Mesothelial cell of epicardium (in vitro differentiated cells): Measurements from ENCODE around the gene LEFTY1. TPM values are rescaled to one million over a fixed set of nuclear protein-coding genes. Genes with fewer than 3 reads are reported as not detected.
"Not testable (repeated sequence)": the region's sequence is repeated elsewhere in the genome, so short reads cannot be mapped to it uniquely, and the experiment has no call there.

Source experiments
- DNase-seq, 2 experiments: peaks; one replicate each; pipeline ENCODE4 v3.0.0; 2021; ENCODE audit warnings: low spot score in 2 of 2; ENCODE audit not compliant: unreplicated experiment in 2 of 2
- H3K27ac Mint-ChIP-seq: 2 replicates; pipeline ENCODE4 v1.8.0; 2021; ENCODE audit warnings: mixed read lengths
- H3K27me3 Mint-ChIP-seq: 2 replicates; pipeline ENCODE4 v1.8.0; 2021; ENCODE audit warnings: low read depth, mixed read lengths
- H3K36me3 Mint-ChIP-seq: 2 replicates; pipeline ENCODE4 v1.8.0; 2021; ENCODE audit warnings: mixed read lengths
- H3K4me1 Mint-ChIP-seq: 2 replicates; pipeline ENCODE4 v1.8.0; 2021; ENCODE audit warnings: mixed read lengths
- H3K4me3 Mint-ChIP-seq: 2 replicates; pipeline ENCODE4 v1.8.0; 2021; ENCODE audit warnings: mild to moderate bottlenecking, moderate library complexity, mixed read lengths
- H3K9me3 Mint-ChIP-seq: 2 replicates; pipeline ENCODE4 v1.8.0; 2021; ENCODE audit warnings: mixed read lengths
- CTCF ChIP-seq: fragments of 200-600 bp; sonication (generic); IDR thresholded peaks from one replicate; pipeline ENCODE4 v1.5.0; 2021; ENCODE audit warnings: antibody characterized with exemption; ENCODE audit not compliant: unreplicated experiment
- total RNA-seq: library from RNA; stranded (reverse); gene quantifications from 3 replicates; pipeline ENCODE4 v1.2.1, GENCODE V29; 2021

The LEFTY1 gene
- total RNA-seq, 1 donor from 2014 or later: 1.6 TPM

- no peak for TF ChIP-seq CTCF
- H3K9me3 Mint-ChIP-seq: no peaks in the 10 kb centered on the region
- DNase-seq: no peak
- H3K4me1 Mint-ChIP-seq: peaks cover 3% of the 10 kb centered on the region
- peak overlapping the region; percentile 46 for H3K4me3 Mint-ChIP-seq
- no peaks in the 10 kb centered on the region for H3K36me3 Mint-ChIP-seq
- H3K27me3 Mint-ChIP-seq: peaks cover 11% of the 10 kb centered on the region
- H3K27ac Mint-ChIP-seq: no peak overlapping the region
Observed at GRCh38 chr1:225888289-225888897, 553 bp downstream of the LEFTY1 start.

- DNase-seq, H3K4me1 Mint-ChIP-seq, H3K36me3 Mint-ChIP-seq, H3K9me3 Mint-ChIP-seq, H3K27ac Mint-ChIP-seq: not testable (repeated sequence)
- Mint-ChIP-seq H3K4me3 (peak overlapping the region; percentile 46), H3K27me3 (peaks cover 11% of the 10 kb centered on the region)
Observed at GRCh38 chr1:225887554-225888288, 1.2 kb downstream of the LEFTY1 start.

GRCh38 chr1:225887030-225887314 lies 2.0 kb downstream of the LEFTY1 start:
- H3K9me3 Mint-ChIP-seq: no peaks in the 10 kb centered on the region
- H3K4me3 Mint-ChIP-seq: no peak overlapping the region

DNA sequence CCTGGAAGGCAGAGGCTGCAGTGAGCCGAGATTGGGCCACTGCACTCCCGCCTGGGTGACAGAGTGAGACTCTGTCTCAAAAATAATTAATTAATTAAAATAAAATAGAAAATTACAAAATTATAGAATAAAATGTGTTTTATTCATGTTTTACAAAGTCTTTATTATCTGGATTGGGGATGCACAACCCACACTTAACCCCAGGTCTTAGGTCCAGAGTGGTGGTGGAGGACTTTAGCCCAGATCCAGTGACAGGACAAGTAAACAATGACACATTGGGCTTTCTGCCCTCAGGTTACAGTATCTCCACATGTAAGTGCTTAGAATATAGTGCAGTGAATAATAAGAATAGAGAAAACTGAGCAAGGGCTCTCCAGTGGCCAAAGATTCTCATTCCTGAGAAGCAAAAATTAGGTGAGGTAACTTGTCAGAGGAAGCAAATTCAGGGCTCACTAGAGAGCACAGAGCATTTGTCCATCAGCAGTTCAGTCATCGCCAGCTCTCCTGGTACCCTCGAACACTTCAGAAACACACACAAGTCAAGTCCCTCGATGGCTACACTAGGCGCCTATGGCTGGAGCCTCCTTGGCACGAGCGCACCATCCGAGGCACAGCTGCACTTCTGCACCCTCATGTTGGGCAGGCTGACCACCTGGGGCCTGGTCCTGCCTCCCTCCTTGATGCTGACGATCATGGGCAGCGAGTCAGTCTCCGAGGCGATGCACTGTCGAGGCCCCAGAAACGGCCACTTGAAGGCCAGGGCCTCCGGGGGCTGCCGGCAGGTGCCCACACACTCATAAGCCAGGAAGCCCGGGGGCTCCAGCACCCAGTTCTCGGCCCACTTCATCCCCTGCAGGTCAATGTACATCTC lies 2.6 kb downstream of the LEFTY1 start:
- TF ChIP-seq CTCF: no peak
- Mint-ChIP-seq H3K36me3 (no peaks in the 10 kb centered on the region), H3K27me3 (peaks cover 11% of the 10 kb centered on the region), H3K4me1 (peaks cover 6% of the 10 kb centered on the region), H3K9me3 (no peaks in the 10 kb centered on the region), H3K4me3 (no peak overlapping the region), H3K27ac (no peak overlapping the region)
- DNase-seq: no peak

More at GRCh38 chr1:225887030-225887314, 2.0 kb downstream of the LEFTY1 start:
- H3K4me1 Mint-ChIP-seq: peaks cover 6% of the 10 kb centered on the region
- no peak for TF ChIP-seq CTCF
- H3K36me3 Mint-ChIP-seq: no peaks in the 10 kb centered on the region
- DNase-seq: no peak
- no peak overlapping the region for H3K27ac Mint-ChIP-seq
- H3K27me3 Mint-ChIP-seq: peaks cover 11% of the 10 kb centered on the region

DNA sequence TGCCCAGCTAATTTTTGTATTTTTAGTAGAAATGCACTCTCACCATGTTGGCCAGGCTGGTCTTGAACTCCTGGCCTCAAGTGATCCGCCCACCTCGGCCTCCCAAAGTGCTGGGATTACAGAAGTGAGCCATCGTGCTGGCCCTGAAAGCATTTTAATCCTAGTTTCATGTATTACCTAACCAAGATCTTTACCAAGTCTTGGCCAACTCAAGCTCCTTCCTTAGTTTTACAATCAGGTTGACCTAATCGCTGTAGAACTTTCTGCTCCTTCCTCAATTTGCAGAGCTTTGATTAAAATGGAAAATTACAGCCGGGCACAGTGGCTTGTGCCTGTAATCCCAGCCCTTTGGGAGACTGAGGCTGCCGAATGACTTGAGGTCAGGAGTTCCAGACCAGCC lies 3.6 kb downstream of the LEFTY1 start:
- no peaks in the 10 kb centered on the region for H3K9me3 Mint-ChIP-seq
- H3K27me3 Mint-ChIP-seq: peaks cover 11% of the 10 kb centered on the region
- no peak for TF ChIP-seq CTCF
- DNase-seq: no peak
- no peak overlapping the region for H3K27ac Mint-ChIP-seq
- peaks cover 15% of the 10 kb centered on the region for H3K4me1 Mint-ChIP-seq
- no peak overlapping the region for H3K4me3 Mint-ChIP-seq
- no peaks in the 10 kb centered on the region for H3K36me3 Mint-ChIP-seq
